ENCODE results near the gene COQ10B.

COQ10B gene

DNA sequence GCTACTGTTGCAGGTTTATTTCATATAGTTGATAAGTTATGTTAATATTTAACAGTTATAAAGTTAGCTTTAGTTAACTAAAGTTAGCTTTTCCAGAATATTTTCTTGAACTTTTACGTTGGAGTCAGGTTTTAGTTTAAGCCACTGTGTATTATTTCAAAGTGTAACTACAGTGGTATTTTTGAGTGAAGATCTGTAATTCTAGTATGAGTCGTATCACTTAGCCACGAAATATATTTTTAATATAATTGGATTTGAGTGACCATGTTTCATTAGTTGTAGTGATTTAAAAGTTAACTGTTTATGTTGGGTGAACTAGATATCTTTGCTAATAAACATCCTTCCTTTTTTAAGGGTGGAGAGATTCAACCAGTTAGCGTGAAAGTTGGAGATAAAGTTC is 49.3 kb downstream of the COQ10B start:
- no peak for DNase-seq

DNA sequence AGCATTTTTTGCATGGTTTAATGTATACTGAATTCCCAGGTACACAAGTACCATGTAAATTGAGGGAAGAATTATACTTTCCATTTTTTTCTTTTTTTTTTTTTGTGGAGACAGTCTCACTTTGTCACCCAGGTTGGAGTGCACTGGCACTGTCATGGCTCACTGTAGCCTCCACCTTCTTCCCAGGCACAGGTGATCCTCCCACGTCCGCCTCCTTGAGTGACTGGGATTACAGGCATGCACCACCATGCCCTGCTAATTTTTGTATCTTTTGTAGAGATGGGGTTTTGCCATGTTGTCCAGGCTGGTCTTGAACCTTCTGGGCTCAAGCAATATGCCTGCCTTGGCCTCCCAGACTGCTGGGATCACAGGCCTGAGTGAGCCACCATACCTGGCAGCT is 50.6 kb downstream of the COQ10B start:
- no peak for DNase-seq

DNA sequence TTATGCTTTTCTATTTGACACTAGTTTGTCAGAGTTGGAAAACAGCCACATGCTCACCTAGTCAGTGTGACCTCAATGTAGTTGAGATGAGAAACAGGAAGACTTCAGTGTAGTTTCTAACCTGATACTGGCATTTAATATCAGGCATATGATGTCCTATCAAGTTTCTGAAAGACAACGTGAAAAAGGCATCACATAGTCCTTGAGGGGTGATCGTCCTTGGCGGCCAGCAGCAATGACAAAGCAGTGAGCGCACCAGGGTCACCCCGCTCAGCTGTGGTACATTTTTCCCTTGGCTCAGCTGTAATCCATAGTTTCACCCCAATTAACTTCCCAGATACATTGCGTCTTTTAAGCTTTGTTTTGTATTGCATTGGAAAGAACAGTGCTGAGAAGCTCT is 51.2 kb downstream of the COQ10B start:
- DNase-seq: no peak

DNA sequence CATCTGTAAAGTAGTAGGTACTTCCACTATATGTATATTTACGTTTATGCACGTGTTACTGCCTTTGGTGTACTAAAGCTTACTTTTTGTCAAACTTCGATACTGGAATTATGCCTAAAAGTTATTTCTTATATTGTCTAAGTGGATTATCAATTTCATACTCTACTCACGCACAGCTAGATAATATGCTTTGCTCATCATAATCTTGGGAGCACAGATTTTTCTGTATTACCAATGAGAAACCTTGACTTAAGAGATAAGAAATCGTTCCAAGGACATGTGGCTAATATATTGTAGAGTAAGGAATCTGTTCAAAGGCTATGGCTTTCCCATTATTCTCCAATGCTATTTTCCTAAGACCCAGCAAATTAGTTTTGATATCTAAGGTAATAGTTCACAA is 53.3 kb downstream of the COQ10B start:
- no peak for DNase-seq

DNA sequence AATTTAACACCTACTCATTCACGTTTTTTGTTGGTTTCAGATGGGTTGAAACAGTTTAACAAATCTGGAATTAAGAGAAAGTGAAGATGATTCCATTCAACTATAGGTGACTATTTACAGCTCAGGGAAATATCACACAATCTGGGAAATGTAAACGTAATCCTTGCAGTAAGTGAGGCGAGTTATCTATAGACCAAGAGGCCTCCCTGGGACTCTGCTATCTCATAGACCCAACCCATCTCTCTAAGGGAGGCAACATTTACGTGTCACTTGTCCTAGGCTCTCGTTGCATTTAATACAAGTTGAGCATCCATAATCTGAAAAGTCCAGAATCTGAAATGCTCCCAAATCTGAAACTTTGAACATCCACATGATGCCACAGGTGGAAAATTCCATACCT is 60.6 kb downstream of the COQ10B start:
- no peak for DNase-seq

DNA sequence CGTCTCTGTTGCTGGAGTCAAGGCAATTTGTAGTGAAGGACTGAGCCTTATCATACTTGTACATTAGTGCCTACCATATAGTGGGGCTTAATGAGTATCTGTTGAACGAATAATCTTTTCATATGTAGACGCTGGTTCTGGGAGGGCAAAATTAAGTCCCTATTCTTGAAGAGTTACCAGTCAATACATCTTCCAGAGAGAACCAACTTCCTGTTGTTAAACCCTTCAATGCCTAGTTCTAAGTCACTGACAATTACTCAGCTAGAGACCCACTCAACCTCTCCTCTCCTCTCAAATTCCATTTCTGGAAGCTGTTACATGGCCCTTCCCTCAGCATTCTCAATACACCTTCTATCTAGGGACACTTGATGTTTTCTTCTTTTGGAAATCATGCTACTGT is 61.4 kb downstream of the COQ10B start:
- DNase-seq: peak in 1 of 2 experiments; percentile 3

DNA sequence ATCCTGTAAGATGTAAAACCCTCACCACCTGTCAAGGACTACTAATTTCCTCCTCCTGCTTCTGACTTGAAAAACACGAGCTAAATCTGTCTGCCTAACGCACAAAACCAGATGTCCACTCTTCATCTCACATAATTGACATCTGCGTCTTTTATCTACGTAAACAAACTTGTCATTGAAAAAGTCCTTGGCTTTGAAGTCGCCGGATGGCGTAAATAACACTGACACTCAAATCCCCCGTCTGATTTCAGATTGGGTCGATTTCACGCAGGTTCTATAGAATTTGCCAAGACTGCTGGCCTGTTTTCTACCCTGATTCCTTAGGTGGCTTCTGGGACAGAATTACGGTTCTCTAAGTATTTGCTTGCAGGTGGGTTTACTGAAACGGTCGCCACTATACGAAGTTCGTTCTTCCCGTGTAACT is 62.0 kb downstream of the COQ10B start:
- peak in 1 of 2 experiments; percentile 27 for DNase-seq

DNA sequence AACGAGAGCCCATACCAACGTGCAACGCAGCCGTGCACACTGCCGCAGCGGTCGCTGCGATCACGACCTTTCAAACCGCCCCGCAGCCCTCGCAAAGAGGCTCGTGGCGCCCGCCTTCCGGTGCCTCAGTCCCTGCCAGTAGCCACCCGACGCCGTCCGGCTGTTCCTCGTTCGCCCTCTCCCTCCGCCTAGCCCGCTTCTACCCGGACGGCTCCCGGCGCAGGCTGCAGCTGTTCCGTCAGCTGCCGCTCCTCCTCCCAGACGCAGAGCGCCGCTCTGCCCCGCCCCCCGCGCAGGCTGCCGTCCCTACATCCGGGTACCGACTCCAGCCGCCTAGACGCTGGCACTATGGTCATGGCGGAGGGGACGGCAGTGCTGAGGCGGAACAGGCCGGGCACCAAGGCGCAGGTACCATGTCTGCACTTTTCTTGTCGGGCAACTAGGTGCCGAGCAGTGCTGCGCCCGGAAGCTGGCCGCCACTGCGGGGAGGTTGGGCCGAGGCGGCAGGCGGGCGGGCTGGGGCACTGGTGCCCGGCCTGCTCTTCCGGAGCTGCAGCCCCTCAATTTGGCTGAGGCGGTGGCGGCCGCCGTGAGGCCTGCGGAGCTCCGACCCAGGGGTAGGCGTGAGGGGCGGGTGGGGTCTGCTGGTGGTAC is 62.5 kb downstream of the COQ10B start, which contains the start of gene MOB4:
Gene MOB4, plus strand, starts transcription at position 328 of the 654 bp plus-strand sequence. Its CDS starts 21 bp downstream, at position 349.
- peak; percentile 85 to 98 for DNase-seq

DNA sequence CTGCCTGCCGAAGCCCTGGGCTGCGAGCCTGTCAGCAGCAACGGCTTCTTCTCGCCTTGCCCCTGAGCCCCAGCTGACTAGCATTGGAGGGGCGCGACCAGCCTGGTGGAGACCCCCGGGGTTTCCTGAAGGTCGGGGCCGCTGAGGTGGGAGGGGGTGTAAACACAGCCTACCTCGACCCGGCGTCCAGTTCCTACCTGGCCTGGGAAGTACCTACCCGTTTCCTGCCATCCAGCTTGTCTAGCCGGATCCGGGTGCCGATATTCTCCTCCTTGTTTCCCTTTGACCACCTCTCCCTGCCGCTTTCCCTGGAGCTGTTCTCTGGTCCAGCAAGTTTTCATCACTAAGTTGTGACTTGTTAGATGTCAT is 63.0 kb downstream of the COQ10B start:
- peak; percentile 13 to 65 for DNase-seq

DNA sequence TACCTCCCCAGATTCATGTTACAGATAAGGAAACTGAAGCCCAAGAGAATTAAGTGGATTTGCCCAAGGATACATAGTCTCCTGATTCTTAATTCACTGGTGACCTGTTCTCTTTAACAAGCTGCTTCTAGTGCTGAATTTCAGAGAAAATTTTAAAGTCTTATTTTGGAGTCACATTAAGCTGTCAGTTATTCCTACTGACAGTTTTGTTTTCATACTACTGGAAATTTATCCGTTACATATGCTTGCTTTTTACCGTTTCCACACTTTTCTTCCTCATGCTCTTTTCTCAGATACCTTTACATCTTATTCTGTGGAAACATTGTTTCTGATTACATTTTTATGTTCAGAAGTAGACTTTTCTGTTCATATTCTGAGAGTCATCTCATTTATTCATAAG is 63.8 kb downstream of the COQ10B start:
- no peak for DNase-seq

Measured in NCI-H526 (cell line).